ENCODE measurements around the gene GLI3.

GLI3 gene

DNA sequence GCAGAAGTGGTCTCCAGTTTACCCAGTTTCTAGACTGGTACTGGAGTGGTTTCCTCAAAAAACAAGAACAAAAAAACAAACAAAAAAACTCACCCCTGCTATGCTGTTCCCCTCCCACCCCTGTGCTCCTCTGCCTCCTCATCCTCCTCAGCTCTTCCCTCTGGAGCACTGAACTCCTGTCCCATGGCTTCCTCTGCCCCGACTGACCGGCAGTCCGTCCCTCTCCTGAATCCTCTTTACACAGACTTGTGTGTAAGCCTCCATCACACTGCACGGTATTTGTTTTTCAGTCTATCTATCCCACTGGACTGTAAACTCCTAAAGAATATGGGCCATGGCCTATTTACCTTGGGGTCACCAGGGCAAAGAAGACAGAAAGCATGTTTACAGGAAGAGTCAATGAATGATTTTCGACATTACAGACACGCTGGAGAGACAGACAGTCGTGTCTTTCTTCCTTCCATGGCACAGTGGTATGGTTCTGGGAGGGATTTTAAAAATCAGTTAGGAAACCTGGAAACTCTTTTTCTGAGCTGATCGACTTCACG, 265.3 kb downstream of the GLI3 start:
- H3K27ac ChIP-seq: no peak overlapping the region
- no peaks in the 10 kb centered on the region for H3K27me3 ChIP-seq
- H3K36me3 ChIP-seq: peaks cover 60% of the 10 kb centered on the region
- H3K4me3 ChIP-seq: no peak overlapping the region
- peaks cover 2% of the 10 kb centered on the region; the same call in 1 of the 2 replicates for H3K9me3 ChIP-seq
- no peaks in the 10 kb centered on the region for H4K20me1 ChIP-seq
- no peak overlapping the region for H3K9ac ChIP-seq
- no peak overlapping the region for H3K4me2 ChIP-seq
- no peaks in the 10 kb centered on the region for H3K4me1 ChIP-seq
- TF ChIP-seq Cebpa-rat (IDR thresholded peaks at IDR 0.05): no peak

DNA sequence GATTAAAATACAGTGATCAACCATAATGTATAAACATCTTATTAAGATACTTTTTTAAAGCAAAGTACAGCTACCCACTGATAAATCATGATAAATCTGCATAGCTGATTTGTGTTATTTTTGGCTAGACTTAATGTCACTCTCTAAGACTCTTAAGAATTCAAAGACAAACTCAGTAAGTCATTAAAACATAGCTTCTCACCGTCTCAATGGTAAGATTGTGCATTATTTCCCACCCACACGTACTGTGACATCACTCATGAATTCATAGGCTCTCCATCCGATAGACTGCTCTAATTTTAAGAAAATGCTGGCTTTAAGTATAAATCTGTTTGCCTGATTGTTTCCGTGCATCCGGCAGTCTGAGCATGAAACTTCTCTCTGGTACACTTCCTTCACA, 266.1 kb downstream of the GLI3 start:
- Histone ChIP-seq H3K27ac (no peak overlapping the region), H3K36me3 (peaks cover 63% of the 10 kb centered on the region), H3K4me2 (no peak overlapping the region), H3K4me1 (no peaks in the 10 kb centered on the region), H3K27me3 (no peaks in the 10 kb centered on the region), H3K9ac (no peak overlapping the region), H4K20me1 (no peaks in the 10 kb centered on the region), H3K9me3 (peaks cover 10% of the 10 kb centered on the region), H3K4me3 (no peak overlapping the region)
- no peak for TF ChIP-seq Cebpa-rat (IDR thresholded peaks at IDR 0.05)

DNA sequence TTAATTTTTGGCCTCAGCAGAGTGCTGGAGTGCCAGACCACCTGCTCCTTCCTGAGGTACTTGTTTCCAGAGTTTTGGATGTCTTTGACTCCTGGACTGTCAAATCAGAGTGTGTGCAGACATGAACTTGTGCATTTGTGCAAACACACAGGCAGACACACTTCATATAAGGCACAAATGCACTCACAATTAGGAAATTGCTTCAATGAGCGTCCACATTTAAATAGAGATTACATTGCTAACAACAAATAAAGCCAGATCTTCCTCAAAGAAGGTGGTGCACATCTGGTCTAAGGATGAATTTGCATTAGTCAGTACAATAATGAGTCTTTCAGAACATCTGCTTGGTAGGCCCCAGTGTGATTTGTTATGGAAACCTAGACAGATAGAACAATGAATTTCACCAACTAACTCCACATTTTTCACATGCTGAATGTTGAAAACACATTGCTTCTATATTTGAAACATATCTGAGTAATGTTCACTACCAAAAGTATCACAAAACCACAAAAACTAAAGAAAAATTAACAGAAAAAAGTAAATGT, 267.4 kb downstream of the GLI3 start:
- H3K36me3 ChIP-seq: peaks cover 76% of the 10 kb centered on the region
- H3K27ac ChIP-seq: no peak overlapping the region
- peaks cover 16% of the 10 kb centered on the region for H3K9me3 ChIP-seq
- H4K20me1 ChIP-seq: no peaks in the 10 kb centered on the region
- no peaks in the 10 kb centered on the region for H3K27me3 ChIP-seq
- no peak overlapping the region for H3K4me2 ChIP-seq
- no peak overlapping the region for H3K9ac ChIP-seq
- no peaks in the 10 kb centered on the region for H3K4me1 ChIP-seq
- no peak overlapping the region for H3K4me3 ChIP-seq
- TF ChIP-seq Cebpa-rat (IDR thresholded peaks at IDR 0.05): no peak

DNA sequence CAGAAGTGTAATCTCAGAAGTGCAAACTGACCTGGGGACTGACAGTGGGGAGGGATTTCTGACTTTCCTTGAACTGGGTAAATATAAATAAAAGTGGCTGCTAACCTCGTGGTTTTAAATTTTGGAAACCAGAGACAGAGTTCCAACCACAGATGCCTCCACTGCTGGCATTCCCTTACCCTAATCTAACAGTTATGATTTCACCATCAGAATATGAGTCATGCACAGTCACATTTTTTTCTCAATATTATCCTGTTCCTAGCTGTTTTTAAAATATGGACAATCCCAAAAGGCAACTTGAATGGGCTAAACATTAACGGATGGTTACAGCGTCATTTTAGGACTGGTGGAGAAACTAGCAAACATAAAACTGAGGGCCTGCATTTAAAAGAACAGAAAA, 269.9 kb downstream of the GLI3 start:
- Histone ChIP-seq H3K4me2 (no peak overlapping the region), H3K36me3 (peaks cover 66% of the 10 kb centered on the region), H3K9me3 (peaks cover 16% of the 10 kb centered on the region), H3K4me1 (no peaks in the 10 kb centered on the region), H3K4me3 (no peak overlapping the region), H4K20me1 (no peaks in the 10 kb centered on the region), H3K9ac (no peak overlapping the region), H3K27ac (no peak overlapping the region), H3K27me3 (no peaks in the 10 kb centered on the region)
- no peak for TF ChIP-seq Cebpa-rat (IDR thresholded peaks at IDR 0.05)

DNA sequence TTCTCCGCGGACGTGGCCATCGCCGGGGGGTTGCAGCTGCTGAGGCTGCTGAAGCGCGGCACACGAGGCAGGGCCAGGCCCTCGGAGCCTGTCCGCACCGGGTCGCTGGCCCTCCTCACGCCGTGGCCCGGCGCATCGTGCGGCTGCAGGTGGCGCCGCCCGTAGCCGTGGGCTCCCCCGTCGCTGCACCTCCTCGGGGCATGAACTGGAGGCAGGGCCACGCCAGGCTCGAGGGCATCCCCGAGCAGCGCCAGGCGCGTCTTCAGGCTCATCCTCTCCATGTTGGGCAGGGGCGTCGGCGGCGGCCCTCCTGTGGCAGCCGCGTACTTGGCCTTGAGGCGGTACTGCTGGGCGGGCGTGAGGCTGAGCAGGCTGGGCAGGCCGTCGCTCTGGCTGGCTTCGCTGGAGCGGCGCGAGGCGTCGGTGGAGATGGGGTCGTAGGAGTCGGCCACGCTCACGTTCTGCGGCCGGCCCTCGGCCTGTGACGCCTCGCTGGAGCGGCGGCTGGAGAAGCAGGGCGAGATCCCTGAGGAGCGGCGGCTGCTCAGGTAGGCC, 271.0 kb downstream of the GLI3 start:
- Histone ChIP-seq H3K27ac (no peak overlapping the region), H3K27me3 (no peaks in the 10 kb centered on the region), H3K4me1 (no peaks in the 10 kb centered on the region), H3K9me3 (peaks cover 16% of the 10 kb centered on the region), H3K4me2 (no peak overlapping the region), H3K9ac (no peak overlapping the region), H3K36me3 (peaks cover 62% of the 10 kb centered on the region), H4K20me1 (no peaks in the 10 kb centered on the region), H3K4me3 (no peak overlapping the region)
- TF ChIP-seq Cebpa-rat (IDR thresholded peaks at IDR 0.05): no peak

DNA sequence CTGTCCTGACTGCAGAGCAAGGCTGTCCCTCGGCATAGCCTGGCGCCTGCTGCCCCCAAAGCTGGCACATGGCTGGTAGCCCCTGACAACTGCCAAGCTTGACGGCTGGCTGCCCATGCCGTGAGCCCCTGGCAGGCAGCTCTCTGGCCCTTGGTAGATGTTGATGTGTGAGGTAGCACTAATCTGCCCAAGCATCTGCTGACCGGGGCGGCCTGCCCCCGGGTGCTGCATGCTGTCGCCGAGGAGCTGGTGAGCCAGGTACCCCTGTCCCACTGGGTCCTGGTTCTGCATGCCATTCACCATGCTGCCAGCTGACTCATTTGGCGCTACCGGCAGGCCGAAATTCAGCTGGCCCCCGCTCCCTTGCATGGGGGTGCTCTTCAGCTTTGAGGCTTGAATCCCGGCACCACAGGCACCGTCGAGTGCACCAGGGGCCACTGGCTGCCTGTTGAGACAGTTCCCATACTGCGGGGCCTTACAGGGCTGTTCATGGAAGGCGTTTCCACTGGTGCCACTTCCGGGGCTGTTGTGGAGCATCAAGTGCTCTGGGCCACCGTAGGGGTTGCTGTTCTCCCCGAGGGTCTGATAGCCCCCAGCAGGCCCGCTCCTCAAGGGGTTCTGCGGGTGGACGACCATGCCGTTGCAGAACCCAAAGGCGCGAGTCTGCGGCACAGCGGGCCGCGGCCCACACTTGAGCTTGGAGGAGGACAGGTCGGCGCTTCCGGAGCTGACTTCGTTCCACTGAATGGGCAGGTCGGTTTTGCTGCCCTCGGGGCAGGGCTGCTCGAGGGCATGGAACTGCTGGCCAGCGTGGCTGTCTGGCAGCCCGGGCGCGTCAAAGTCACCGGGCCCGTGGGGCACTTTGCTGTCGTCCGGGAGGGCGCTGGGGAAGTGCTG, 271.9 kb downstream of the GLI3 start:
- peaks cover 62% of the 10 kb centered on the region for H3K36me3 ChIP-seq
- no peak overlapping the region for H3K27ac ChIP-seq

DNA sequence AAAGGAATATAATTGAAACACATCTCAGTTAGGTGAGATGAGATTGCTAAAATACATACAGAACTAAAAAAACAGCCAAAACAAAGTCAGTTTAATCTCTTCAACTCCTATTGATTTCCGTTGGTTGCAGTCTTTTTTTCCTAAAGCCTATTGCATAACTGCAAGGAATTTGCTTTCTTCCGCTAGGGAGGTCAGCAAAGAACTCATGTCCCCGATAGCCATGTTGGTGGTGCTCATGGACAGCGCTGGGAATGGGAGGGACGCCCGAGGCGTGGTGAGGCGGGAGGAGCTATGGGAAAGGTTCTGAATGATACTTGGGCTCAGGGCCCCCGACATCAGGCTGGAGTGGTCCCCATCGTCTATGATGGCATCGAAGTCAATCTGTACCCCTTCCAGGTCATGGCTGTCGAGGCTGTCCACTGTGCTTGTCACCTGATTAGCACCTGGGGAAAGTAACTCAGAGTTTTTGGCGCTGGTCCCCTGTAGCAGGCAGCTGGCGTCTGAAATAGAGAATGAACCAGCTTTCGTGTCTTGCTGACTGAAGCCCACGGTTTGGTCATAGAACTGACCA, 272.7 kb downstream of the GLI3 start:
- H3K9me3 ChIP-seq: peaks cover 16% of the 10 kb centered on the region
- H3K4me3 ChIP-seq: no peak overlapping the region
- H3K27me3 ChIP-seq: no peaks in the 10 kb centered on the region
- peaks cover 57% of the 10 kb centered on the region for H3K36me3 ChIP-seq
- no peaks in the 10 kb centered on the region for H3K4me1 ChIP-seq
- H4K20me1 ChIP-seq: no peaks in the 10 kb centered on the region
- no peak overlapping the region for H3K4me2 ChIP-seq
- TF ChIP-seq Cebpa-rat (IDR thresholded peaks at IDR 0.05): no peak
- no peak overlapping the region for H3K9ac ChIP-seq
- H3K27ac ChIP-seq: no peak overlapping the region

More for the DNA sequence above, 271.9 kb downstream of the GLI3 start:
- no peak overlapping the region for H3K4me2 ChIP-seq
- H4K20me1 ChIP-seq: no peaks in the 10 kb centered on the region
- no peaks in the 10 kb centered on the region for H3K4me1 ChIP-seq
- H3K4me3 ChIP-seq: no peak overlapping the region
- H3K9ac ChIP-seq: no peak overlapping the region
- no peak for TF ChIP-seq Cebpa-rat (IDR thresholded peaks at IDR 0.05)
- no peaks in the 10 kb centered on the region for H3K27me3 ChIP-seq
- H3K9me3 ChIP-seq: peaks cover 16% of the 10 kb centered on the region

DNA sequence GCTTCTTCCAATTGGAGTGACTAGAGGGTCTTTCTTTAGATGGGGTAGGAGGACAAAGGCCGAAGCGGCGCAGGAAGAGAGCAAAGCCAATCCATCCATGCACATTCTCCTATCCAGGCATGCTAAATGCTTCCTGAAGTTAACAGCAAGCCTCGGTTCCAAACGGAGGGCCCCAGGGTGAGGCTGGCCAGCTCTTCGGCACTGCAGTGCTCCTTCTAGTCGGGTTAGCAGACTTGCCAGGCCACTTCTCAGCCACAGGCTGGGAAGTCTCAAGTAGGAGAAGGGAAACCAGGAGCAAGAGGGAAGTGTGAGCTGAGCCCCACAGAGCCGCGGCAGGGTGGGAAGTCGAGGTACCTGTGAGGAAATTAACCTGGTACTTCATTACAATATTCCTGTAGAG, 280.3 kb downstream of the GLI3 start:
- no peaks in the 10 kb centered on the region for H3K27me3 ChIP-seq
- no peak overlapping the region for H3K4me3 ChIP-seq
- no peaks in the 10 kb centered on the region for H3K9me3 ChIP-seq
- no peak overlapping the region for H3K27ac ChIP-seq
- no peak overlapping the region for H3K9ac ChIP-seq
- H3K4me2 ChIP-seq: no peak overlapping the region
- H3K36me3 ChIP-seq: no peaks in the 10 kb centered on the region
- H3K4me1 ChIP-seq: peaks cover 14% of the 10 kb centered on the region
- no peaks in the 10 kb centered on the region for H4K20me1 ChIP-seq
- no peak for TF ChIP-seq Cebpa-rat (IDR thresholded peaks at IDR 0.05)

DNA sequence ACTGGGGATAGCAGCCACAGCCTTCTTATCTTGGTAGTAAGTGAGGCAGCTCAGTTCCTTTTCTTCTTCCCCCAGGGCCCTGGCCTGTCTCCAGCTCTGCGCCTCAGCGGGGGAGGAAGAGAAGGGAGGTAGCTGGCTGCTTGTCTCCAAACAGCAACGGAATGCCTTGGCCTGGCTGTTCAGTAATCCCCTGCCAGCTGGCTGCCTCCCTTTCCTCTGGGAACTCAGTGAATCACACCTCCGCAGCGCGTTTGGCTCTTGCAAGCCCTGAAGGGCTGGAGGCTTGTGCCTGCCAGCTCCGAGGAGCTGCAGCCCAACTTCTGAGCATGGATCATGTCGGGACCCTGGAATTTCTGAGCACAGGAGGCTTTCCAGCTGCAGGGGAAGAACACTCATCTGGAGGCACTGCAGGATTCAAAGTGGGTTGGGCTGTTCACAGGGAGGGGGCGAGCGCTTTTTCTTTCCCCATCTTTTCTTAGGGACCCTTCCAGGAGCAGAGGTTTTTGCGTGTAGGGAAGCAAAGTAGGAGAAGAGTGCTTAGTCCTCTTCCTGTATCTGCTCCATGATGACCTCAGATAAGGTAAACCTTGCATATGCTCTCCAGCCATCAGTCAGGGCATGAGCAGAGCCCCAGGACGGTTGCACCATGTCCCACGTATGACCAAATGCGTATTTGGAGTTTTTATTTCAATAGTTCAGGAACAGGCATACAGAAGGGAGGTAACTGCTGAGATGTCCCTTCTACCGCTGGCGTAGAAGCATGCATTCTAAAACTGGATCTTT, 280.9 kb downstream of the GLI3 start:
- H3K4me1 ChIP-seq: peaks cover 14% of the 10 kb centered on the region
- H3K9me3 ChIP-seq: no peaks in the 10 kb centered on the region
- no peaks in the 10 kb centered on the region for H3K36me3 ChIP-seq
- H3K27ac ChIP-seq: no peak overlapping the region
- H4K20me1 ChIP-seq: no peaks in the 10 kb centered on the region
- peak overlapping the region; percentile 5 for H3K4me2 ChIP-seq
- H3K27me3 ChIP-seq: no peaks in the 10 kb centered on the region
- H3K9ac ChIP-seq: no peak overlapping the region
- no peak for TF ChIP-seq Cebpa-rat (IDR thresholded peaks at IDR 0.05)
- H3K4me3 ChIP-seq: no peak overlapping the region
